ENCODE data around the gene CHTOP. TPM values are rescaled to one million over a fixed set of nuclear protein-coding genes. Genes with fewer than 3 reads are reported as not detected.

Gene CHTOP
- total and polyA plus RNA-seq, 2 of the 13 experiments (the other 11 are each of a cell fraction or from before 2014, with no cell fraction given), result 38.0 to 51.9 TPM

- TF ChIP-seq KIAA2018 (CRISPR knock-in tag; IDR thresholded peaks at IDR 0.05; ENCODE audit: borderline replicate concordance), result no peak
- peak; percentile 37; the same call in 1 of the 2 replicates for TF ChIP-seq SP2 (CRISPR knock-in tag; IDR thresholded peaks at IDR 0.05)
- peak; percentile 50 for TF ChIP-seq TEAD3 (CRISPR knock-in tag; optimal IDR thresholded peaks at IDR 0.05; ENCODE audit: borderline replicate concordance)
- peak; percentile 83 for TF ChIP-seq U2AF1 (optimal IDR thresholded peaks at IDR 0.05; ENCODE audit: low read depth, low read length)
- no peak for TF ChIP-seq ZNF790 (CRISPR knock-in tag; IDR thresholded peaks at IDR 0.05; ENCODE audit: borderline replicate concordance)
- TF ChIP-seq ZNF253 (CRISPR knock-in tag; IDR thresholded peaks at IDR 0.05; ENCODE audit: borderline replicate concordance), result no peak
- no peak; the same call in 1 of the 2 replicates for TF ChIP-seq GATAD2A (CRISPR knock-in tag; IDR thresholded peaks at IDR 0.05)
- 0 out of 2 replicates have a peak, but pooled peaks have one; percentile 43 for TF ChIP-seq PITX1 (CRISPR knock-in tag; IDR thresholded peaks at IDR 0.05)
- TF ChIP-seq ZSCAN5A (CRISPR knock-in tag; IDR thresholded peaks at IDR 0.05; ENCODE audit: borderline replicate concordance), result no peak
- TF ChIP-seq NR2F2 (IDR thresholded peaks at IDR 0.05; ENCODE audit: borderline replicate concordance, low read depth), result no peak; the same call in 1 of the 2 replicates
- peak; percentile 79 for TF ChIP-seq TARDBP (CRISPR knock-in tag; IDR thresholded peaks at IDR 0.05)
- 0 out of 2 replicates have a peak, but pooled peaks have one; percentile 49 for TF ChIP-seq ZHX2 (IDR thresholded peaks at IDR 0.05; ENCODE audit: low read depth)
- TF ChIP-seq ZHX2 (CRISPR knock-in tag; IDR thresholded peaks at IDR 0.05; ENCODE audit: borderline replicate concordance), result no peak
These were observed 24.7 kb downstream of the CHTOP start, which contains the start of gene SNAPIN (continued) for GRCh38 chr1:153658400-153659174.

Data from HepG2 (cell line).